ENCODE measurements around the gene ACHE.

ACHE gene

GRCh38 chr7:100865372-100865911 lies 30.2 kb downstream of the ACHE start:
- H3K4me1 ChIP-seq: peaks cover 9% of the 10 kb centered on the region
- peak overlapping the region; percentile 23; the same call in 1 of the 2 replicates for H3K4me3 ChIP-seq (ENCODE audit: low read depth, low read length)
- peaks cover 6% of the 10 kb centered on the region for H3K36me3 ChIP-seq
- H3K9me3 ChIP-seq: no peaks in the 10 kb centered on the region
- H3K27me3 ChIP-seq: no peaks in the 10 kb centered on the region
- DNase-seq: peak; percentile 47
- TF ChIP-seq CTCF (IDR thresholded peaks at IDR 0.05; ENCODE audit: low read depth, low read length): 0 out of 2 replicates have a peak, but pooled peaks have one; percentile 15

GRCh38 chr7:100864263-100864845 lies 31.3 kb downstream of the ACHE start:
- no peak for DNase-seq
- H3K4me1 ChIP-seq: peaks cover 15% of the 10 kb centered on the region
- H3K36me3 ChIP-seq: peaks cover 11% of the 10 kb centered on the region
- no peaks in the 10 kb centered on the region for H3K9me3 ChIP-seq
- no peak for TF ChIP-seq CTCF (IDR thresholded peaks at IDR 0.05; ENCODE audit: low read depth, low read length)
- no peak overlapping the region for H3K4me3 ChIP-seq (ENCODE audit: low read depth, low read length)
- H3K27me3 ChIP-seq: no peaks in the 10 kb centered on the region

DNA sequence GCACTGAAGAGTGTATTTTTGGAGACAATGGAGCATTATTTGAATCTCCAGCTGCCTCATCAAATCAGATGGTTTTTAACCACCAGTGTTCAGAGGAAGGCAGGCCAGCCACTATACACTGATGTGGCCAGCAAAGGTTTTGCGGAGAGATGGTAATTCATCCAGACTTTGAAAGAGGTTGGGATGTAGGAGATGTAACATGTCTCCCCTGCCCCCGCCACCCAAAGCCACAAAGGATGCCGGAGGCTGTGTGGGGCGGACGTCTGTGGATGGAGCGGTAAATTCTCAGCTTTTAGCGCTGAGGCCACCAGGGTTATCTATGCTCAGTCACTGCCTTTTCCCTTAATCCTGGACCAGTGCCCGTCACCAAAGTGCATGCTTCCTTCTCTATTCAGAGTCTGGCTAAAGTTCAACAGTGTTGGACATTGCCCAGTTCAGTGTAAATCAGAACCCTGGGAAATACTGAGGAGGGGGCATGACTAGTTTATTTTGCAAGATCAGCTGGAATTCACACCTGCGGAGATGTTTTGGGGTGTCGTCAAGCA lies 32.2 kb downstream of the ACHE start:
- H3K36me3 ChIP-seq: peaks cover 11% of the 10 kb centered on the region
- peaks cover 15% of the 10 kb centered on the region for H3K4me1 ChIP-seq
- no peak for TF ChIP-seq CTCF (IDR thresholded peaks at IDR 0.05; ENCODE audit: low read depth, low read length)
- no peaks in the 10 kb centered on the region for H3K9me3 ChIP-seq
- no peak for DNase-seq
- H3K4me3 ChIP-seq (ENCODE audit: low read depth, low read length): no peak overlapping the region
- H3K27me3 ChIP-seq: no peaks in the 10 kb centered on the region

GRCh38 chr7:100861616-100861985 lies 34.1 kb downstream of the ACHE start:
- DNase-seq: no peak
- Histone ChIP-seq H3K4me1 (peaks cover 15% of the 10 kb centered on the region), H3K36me3 (peaks cover 11% of the 10 kb centered on the region), H3K4me3 (ENCODE audit: low read depth, low read length) (no peak overlapping the region), H3K27me3 (no peaks in the 10 kb centered on the region), H3K9me3 (no peaks in the 10 kb centered on the region)
- no peak for TF ChIP-seq CTCF (IDR thresholded peaks at IDR 0.05; ENCODE audit: low read depth, low read length)

DNA sequence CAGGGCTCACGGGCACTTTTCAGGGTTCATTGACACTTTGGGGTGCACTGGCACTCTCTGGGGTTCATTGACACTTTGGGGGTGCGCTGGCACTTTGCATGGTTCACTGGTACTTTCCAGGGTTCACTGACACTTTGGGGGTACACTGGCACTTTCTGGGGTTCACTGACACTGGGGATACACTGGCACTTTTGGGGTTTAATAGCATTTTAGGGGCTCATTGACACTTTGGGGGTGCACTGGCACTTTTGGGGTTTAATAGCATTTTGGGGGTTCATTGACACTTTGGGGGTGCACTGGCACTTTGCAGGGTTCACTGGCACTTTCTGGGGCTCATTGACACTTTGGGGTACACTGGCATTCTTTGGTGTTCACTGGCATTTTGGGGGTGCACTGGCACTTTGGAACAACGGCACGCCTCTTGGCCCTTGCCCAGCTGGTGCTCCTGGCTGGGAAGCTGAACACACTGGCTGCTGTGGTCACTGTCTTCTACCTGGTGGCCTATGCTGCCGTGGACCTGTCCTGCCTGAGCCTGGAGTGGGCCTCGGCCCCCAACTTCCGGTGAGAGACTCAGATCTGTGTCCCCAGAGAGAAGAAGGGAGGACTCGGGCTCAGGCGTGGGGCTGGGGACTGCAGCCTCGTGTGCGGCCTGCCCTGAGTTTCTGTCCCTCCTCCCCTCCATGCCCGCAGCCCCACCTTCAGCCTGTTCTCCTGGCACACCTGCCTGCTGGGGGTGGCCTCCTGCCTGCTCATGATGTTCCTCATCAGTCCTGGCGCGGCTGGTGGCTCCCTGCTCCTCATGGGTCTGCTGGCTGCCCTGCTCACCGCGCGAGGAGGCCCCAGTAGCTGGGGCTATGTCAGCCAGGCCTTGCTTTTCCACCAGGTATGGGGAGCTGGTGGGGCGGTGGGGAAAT lies 34.7 kb downstream of the ACHE start:
- no peak for DNase-seq
- H3K9me3 ChIP-seq: no peaks in the 10 kb centered on the region
- peaks cover 15% of the 10 kb centered on the region for H3K4me1 ChIP-seq
- peaks cover 11% of the 10 kb centered on the region for H3K36me3 ChIP-seq
- no peak overlapping the region for H3K4me3 ChIP-seq (ENCODE audit: low read depth, low read length)
- TF ChIP-seq CTCF (IDR thresholded peaks at IDR 0.05; ENCODE audit: low read depth, low read length): no peak
- H3K27me3 ChIP-seq: no peaks in the 10 kb centered on the region
